Endometrial microvascular endothelial cells (primary cell): ENCODE measurements around the gene ALX4. TPM values are rescaled to one million over a fixed set of nuclear protein-coding genes. Genes with fewer than 3 reads are reported as not detected.

ENCODE experiments used
- in situ Hi-C: cut with HindIII; loops from 2 replicates; pipeline ENCODE4 v1.10.0; 2017; ENCODE audit warnings: low sequenced_read_pairs, low pct_unique_long_range_greater_than_20kb; ENCODE audit errors: inconsistent ontology term
- total RNA-seq: library from RNA; depleted of rRNA; stranded (reverse); fragments of >200 nt; gene quantifications from one replicate; pipeline ENCODE4 v1.2.3, GENCODE V29; 2015; ENCODE audit errors: inconsistent ontology term

The ALX4 gene
- total RNA-seq, 1 donor from 2014 or later, result not detected

DNA sequence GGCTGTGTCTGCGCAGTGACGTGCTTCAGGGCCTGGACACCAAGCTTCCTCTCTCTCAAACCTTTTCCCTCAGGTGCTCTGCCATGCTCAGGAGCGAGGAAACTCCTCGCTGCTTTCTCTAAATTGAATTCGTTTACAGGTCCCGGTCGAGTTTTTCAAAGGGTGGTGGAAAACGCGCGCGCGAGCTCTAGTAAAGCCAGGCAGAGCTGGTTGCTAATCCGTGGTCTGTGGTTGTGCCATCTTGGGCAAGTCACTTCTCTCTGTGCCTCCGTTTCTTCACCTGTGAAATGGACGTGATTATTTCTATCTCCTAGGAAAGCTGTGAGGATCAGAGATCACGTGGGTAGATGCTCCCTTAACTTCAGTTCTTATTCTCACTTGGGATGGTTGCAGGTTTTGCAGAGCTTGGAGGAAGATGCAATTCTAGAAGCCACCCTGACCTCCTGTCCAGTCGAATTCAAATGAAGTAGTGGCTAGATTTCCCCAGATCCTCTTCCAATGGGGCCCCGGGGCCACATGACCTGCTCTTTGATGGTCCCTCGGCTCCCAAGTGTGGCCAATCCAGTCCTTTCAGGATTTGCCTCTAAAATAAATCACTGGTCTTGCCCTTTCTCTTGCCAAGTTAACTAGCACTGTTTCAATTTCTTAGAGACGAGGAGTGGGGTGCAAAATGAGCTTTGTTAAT is 10.5 kb upstream of the ALX4 start:
- in situ Hi-C loops, result no loop called here

DNA sequence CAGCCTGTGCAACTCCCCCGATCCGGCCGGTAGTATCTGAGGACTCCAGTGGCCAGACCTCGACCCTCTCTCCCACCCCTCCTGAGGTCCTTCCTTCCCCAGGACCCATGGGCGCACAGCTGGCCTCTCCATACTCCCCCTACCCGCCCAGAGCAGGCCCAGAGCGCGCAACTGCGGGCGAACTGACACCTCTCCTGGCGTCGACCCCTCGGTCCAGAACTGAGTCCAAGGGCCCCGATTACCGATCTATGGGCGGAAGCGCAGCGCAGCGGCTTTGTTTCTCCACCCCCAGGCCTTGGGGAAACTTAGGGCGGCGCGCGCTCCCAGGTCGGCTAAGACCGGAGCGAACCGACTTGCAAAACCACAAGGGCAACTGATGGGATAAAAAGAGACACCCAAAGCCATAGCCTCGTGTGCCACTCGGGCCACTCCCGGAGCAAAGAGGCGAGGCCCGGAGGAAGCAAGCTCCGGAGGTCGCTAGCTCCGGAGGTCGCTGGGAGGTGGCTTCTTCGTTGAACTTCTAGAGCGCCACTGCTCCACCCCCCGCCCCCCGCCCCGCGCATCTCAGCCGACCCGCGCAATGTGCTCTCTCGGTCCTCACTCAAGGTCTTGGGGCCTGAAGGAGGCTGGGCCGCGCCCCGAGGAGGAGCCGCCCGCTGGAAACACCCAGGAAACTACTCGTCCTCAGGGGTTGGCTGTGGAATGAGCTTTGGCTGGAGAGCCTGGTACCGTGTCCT is 9.8 kb upstream of the ALX4 start:
- in situ Hi-C loops, result no loop called here

DNA sequence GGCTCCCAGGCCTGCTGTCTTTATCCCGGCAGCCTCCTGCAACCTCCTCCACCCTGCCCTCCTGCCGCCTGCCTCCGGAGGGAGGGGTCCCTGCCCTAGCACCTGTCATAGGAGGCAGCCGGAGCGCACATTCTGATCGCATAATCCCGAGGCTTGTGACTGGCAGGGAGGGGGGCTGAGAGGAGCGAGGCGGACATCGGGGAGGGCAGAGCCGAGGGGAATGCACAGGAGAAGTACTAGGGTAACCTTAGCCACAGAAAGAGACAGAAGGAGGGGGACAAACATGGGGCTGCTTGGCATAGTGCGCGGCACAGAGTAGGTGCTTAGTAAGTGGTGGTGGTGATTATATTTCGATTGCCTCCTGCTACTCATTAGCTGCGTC is 9.2 kb upstream of the ALX4 start:
- in situ Hi-C loops, result no loop called here

DNA sequence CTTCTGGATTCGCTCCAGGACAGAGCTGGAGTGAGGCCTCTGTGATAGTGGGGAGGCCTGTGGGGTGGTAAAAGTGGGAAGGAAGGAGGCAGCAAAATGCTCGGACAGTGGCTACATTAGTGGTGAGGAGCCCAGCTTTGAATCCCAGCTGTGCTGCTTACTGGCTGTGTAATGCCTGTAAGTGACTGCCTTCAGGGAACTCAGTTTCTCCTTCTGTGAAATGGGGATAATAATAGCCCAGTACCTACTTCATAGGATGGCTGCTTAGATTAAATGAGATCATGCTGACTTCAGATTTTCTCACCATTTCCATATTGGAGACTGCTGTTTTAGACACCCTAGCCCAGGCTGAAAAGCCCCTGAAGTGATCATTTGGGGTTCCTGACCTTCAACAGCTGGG is 8.4 kb upstream of the ALX4 start:
- in situ Hi-C loops, result no loop called here

DNA sequence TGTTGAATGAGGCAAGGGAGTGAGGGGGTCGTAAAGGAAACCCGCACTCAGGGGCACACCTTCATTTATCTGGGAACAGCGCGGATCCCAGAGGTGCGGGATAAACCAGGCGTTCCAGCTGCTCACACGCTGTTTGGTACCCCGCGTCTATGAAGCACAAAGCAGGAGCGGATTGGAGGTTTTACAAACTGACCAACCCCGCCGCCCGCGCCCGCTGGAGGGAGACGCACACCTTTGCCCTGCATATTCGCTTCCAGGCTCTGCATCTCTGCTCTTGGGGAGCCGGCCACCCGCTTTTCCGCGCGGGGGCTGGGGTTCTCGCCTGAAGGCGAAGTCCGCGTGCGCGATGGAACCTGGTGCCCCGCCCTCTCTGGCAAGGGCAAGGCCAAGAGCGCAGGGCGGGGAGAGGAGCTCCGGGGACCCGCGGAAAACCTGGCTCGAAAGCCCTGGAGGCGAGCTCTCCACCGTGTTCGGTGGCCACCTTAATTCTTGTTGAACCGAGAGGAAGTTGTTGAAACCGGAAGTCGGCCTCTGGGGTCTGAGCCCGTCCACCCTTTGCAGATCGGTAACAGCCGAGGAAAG is 6.8 kb upstream of the ALX4 start:
- in situ Hi-C loops, result no loop called here

GRCh38 chr11:44315947-44316658 is 6.2 kb upstream of the ALX4 start:
- in situ Hi-C loops, result no loop called here

- in situ Hi-C loops, result no loop called here
Measured at GRCh38 chr11:44314733-44315132, 4.8 kb upstream of the ALX4 start.

GRCh38 chr11:44313761-44314489 is 4.0 kb upstream of the ALX4 start:
- in situ Hi-C loops, result no loop called here

DNA sequence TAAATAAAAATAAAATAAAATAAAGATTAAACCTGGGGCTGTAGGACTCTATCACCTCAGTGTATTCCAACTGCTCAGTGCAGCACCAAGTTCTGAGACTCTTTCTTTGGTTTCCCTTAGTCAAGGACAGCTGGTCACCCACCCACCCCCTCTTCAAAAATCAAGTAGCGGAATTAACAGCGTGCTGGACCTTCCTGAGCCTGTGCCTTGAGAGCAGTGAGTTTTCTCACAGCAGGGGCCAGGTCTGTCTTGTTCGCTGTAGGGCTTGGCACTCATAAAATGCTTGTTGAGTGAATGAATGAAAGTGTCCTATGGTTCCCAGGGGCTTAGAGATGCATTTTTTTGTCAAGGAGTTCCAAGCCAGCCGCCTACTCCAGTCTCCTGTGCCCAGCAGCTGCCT is 2.9 kb upstream of the ALX4 start:
- in situ Hi-C loops, result no loop called here

GRCh38 chr11:44311339-44312261 is 1.7 kb upstream of the ALX4 start:
- in situ Hi-C loops, result no loop called here

GRCh38 chr11:44310463-44311272 is 729 bp upstream of the ALX4 start:
- in situ Hi-C loops, result no loop called here

DNA sequence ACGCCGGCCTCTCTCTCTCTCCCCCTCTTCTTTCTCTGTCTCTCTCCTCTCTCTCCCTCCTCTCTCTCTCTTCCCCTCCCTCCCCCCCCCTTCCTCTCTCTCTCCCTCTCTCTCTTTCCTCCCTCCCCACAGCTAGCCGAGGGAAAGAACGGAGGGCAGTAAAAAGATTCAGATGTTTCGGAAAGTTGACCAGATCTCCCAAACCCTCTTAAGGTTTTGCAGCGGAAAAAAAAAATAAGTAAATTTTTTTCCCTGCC is 195 bp upstream of the ALX4 start:
- in situ Hi-C loops, result no loop called here

DNA sequence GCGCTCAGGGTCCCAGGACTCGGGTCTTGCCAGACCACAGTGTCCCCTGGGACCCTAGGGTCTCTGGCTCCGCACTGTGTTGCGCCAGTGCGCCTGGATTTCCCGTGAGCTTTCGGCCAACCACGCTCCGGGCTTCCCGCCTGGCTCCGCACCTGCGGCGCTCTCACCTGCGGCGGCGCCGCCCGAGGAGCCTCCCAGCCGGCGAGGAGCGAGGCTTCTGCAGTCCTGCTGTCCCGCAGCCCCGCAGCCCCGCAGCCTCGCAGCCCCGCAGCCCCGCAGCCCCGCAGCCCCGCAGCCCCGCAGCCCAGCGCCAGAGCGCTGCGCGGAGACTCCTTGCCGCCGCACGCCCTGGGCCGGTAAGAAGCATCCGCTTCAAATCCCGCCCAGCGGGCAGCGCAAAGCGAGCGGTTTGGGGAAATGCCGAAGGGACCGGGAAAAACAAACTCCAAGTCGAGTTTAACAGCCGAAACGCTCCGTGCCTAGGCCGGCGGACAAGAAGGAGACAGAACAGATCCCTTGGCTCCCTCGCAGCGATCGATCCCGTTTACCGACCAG is 939 bp downstream of the ALX4 start:
- in situ Hi-C loops, result no loop called here

DNA sequence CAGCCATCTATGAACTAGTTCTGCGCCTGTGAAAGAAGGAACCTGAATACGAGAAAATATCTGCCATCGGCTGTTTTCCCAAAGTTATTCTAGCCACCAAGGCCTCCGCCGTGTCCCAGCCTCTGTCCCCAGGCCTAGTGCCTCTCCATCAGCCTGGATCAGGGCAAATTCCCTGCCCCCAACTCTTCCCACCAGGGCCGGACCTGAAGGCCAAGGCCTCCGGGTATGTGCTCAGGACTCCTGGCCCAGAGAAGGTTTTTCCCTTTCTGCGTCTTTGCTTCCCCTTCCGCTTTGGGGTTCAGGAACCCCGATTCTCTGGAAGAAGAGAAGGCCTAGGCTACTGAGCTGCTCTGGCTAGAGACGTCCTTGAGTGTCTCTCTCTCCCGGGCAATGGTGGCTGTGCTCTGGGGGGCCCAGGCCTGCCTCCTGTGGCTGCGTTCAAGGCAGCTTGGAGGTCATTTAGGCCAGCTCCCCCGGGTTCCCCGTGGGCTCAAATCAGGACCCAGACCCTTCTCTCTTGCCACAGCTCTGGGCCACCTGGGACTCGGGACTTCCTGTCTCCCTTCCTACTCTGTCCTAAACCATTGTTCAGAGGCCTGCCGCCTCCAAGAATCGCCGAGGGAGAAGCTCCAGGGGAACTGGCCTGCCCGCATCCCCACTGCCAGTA is 1.6 kb downstream of the ALX4 start:
- in situ Hi-C loops, result no loop called here

DNA sequence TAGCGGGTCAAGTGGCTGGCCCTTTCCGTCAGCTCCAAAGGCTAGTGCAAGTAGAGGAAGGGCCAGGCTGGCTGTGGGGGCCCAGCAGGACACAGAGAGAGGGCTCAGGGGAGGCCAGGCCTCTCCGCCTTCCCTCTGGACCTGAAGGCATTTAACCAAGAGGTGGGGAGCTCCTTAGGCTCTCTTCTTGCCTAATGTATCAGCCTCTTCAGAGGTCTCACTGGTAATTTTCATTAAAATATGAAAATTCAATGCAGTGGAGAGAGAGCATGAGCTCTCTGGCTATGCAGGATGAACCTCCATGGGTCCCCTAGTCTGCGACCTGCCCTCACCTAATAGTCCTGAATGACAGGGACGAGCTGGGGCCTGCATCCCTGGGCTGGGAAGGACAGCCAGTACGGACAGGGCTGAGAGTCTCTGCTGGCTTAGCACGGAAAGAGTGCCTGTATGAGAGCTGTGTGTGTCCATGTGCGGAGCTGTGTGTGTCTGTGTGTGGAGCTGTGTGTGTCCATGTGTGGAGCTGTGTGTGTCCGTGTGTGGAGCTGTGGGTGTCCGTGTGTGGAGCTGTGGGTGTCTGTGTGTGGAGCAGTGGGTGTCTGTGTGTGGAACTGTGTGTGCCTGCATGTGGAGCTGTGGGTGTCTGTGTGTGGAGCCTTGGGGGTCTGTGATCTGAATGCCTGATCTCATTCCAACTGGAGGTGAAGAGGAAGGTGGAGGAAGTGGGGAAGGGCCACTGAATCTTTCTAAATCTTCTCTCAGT is 2.4 kb downstream of the ALX4 start:
- in situ Hi-C loops, result no loop called here

DNA sequence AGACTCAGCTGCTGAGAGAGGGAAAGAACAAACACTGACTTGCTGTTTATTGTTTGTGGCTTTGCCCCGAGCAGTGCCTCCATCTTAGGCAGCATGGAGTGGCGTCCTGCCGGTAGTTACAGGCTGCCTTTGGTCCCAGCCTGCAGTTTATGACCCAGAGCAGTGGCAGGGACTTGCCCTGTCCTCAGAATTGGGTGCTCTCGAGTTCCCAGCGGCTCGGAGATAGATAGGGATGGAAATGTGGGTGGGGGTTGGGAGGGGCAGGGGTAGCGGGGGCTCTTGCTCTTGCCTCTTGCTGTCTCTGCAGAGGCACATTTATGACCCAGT is 3.1 kb downstream of the ALX4 start:
- in situ Hi-C loops, result no loop called here
